Measurements from ENCODE around the gene PNLIPRP3.

The PNLIPRP3 gene

DNA sequence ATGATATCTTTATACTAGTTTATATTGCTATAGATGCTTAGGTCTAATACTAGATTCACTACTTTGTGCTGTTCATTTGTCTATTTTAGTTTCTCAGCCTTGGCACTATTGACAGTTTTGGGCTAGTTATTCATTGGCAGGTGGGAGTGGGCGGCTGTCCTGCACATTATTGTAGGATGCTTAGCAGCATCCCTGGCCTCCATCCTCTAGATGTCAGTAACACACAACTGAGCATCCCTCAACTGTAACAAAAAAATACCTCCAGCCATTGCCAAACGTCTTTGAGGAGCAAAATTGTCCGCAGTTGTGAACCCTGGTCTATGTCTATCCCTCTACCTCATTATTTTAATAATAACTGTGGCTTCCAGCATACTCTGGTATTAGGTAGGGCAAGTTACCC is 83.7 kb downstream of the PNLIPRP3 start:
- DNase-seq (ENCODE audit: low read depth, low spot score) = no peak
- H3K4me3 ChIP-seq (ENCODE audit: low read depth, low read length) = no peak overlapping the region
- in situ Hi-C loops (cut with HindIII; ENCODE audit: low sequenced_read_pairs) = no loop called here
- TF ChIP-seq, protein P1, sequence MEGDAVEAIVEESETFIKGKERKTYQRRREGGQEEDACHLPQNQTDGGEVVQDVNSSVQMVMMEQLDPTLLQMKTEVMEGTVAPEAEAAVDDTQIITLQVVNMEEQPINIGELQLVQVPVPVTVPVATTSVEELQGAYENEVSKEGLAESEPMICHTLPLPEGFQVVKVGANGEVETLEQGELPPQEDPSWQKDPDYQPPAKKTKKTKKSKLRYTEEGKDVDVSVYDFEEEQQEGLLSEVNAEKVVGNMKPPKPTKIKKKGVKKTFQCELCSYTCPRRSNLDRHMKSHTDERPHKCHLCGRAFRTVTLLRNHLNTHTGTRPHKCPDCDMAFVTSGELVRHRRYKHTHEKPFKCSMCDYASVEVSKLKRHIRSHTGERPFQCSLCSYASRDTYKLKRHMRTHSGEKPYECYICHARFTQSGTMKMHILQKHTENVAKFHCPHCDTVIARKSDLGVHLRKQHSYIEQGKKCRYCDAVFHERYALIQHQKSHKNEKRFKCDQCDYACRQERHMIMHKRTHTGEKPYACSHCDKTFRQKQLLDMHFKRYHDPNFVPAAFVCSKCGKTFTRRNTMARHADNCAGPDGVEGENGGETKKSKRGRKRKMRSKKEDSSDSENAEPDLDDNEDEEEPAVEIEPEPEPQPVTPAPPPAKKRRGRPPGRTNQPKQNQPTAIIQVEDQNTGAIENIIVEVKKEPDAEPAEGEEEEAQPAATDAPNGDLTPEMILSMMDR (IDR thresholded peaks at IDR 0.05; ENCODE audit: low read depth, low read length) = no peak

DNA sequence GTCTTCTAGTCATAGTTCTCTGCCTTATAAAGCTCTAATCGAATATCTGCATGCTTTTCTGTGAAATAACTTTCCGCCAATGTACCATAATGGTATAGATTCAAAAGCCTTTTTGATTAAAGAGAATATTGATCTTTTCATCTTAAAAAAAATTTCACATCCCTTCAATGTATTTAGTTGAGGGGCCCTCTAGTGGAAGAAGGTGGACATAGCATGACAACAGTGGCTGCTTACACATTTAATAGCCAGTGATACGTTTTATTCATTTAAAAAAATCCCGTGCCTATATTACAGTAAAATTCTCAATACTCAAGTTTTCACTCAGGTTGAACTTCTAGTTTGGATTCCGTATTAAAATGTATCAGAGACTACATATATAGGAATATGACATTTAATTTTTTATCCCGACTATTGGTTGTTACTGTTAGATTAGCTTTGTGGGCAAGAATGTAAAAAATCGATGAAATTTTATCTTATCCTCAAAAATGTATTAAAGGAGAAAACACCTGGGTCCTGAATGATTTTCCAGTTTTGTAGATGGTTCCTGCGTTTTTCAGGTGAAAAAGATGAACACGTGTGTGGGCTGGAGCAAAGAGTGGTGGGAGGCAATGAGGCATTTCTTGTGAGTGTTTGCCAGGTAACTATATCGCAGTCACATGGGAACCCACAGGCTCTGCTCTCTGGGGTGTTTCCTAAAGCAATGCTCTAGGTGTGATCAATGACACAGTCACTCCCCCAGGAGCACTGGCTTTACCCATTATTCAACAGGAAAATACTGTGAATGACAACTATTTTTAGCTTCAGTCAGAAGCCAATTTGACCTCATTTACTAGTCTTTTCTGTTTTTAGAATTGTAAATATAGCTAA is 94.0 kb downstream of the PNLIPRP3 start:
- in situ Hi-C loops (cut with HindIII; ENCODE audit: low sequenced_read_pairs) = no loop called here
- TF ChIP-seq, protein P1 (IDR thresholded peaks at IDR 0.05; ENCODE audit: low read depth, low read length) = peak; percentile 79
- no peak overlapping the region for H3K4me3 ChIP-seq (ENCODE audit: low read depth, low read length)
- DNase-seq (ENCODE audit: low read depth, low spot score) = peak; percentile 56

DNA sequence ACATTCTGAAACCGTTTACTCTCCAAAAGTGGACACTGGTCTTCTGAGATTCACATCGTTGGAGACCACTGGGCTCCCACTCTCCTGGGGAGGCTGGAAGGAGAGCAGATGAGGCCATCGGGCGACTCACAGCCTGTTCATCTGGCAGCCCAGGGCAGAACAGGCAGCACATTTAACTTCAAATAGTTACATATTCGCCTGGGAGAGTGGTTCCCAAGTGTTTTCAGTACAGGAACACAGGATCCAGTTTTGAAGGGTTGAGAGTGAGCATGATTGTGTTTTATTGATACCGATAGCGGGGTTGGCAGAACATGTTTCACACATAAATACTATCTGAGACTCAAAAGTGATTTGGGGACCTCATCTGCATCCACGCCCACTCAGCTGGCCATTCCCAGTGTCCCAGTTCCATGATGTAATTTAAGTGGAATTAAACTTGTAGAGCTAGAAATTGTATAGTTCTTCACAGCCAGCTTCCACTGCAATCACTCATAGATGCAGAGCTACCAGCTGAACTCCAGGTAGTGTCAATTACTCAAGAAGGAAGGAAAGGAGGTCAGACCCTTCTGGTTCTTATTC is 95.2 kb downstream of the PNLIPRP3 start:
- TF ChIP-seq, protein P1 (IDR thresholded peaks at IDR 0.05; ENCODE audit: low read depth, low read length) = no peak
- no peak for DNase-seq (ENCODE audit: low read depth, low spot score)
- H3K4me3 ChIP-seq (ENCODE audit: low read depth, low read length) = no peak overlapping the region
- in situ Hi-C loops (cut with HindIII; ENCODE audit: low sequenced_read_pairs) = no loop called here

DNA sequence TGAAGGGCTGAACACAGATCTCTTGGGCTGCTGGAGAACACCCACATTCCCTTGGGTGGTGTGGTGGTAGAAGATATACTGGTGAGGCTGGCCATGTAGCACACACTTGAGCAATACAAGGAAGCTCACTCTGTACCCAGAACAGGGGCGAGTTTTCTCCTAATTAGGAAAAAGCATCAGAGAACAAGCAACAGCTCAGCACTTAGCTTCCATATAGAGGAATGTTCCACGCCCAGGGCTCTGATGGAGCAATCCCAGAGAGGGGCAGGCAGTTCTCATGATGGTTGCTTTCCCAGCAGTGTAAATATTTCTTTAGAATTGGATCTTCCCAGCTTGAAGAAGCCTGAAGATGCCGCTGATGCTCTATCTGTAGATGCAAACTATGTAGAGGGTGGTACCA is 97.1 kb downstream of the PNLIPRP3 start:
- TF ChIP-seq, protein P1 (IDR thresholded peaks at IDR 0.05; ENCODE audit: low read depth, low read length) = no peak
- H3K4me3 ChIP-seq (ENCODE audit: low read depth, low read length) = no peak overlapping the region
- in situ Hi-C loops (cut with HindIII; ENCODE audit: low sequenced_read_pairs) = no loop called here
- DNase-seq (ENCODE audit: low read depth, low spot score) = no peak

DNA sequence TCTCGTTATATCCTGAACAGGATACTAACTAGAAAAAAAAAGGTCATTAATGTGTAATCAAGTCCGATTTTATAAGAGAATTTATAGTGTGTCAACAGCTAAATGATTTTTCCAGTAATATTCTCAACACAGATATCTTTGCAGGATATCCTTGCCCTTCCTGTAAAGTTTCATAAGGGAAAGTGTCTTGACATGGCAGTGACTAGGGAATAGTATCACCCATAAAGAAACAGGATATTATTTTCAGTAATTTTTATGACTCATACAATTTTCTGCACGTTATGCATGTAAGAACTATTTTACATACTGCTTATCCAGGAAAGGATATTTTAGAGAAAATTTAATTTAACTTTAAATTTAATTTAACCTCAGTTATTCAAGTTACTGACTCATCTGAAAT is 98.6 kb downstream of the PNLIPRP3 start:
- no peak overlapping the region for H3K4me3 ChIP-seq (ENCODE audit: low read depth, low read length)
- in situ Hi-C loops (cut with HindIII; ENCODE audit: low sequenced_read_pairs) = no loop called here
- TF ChIP-seq, protein P1 (IDR thresholded peaks at IDR 0.05; ENCODE audit: low read depth, low read length) = no peak
- no peak for DNase-seq (ENCODE audit: low read depth, low spot score)

Measured in astrocyte of the spinal cord (primary cell).